HepG2 (cell line): ENCODE measurements around the gene MGAT2. TPM values are rescaled to one million over a fixed set of nuclear protein-coding genes. Genes with fewer than 3 reads are reported as not detected.
A peak's percentile ranks its signal among the peaks of the same experiment; 100 is the strongest.

Experiments used
- ATF7 ChIP-seq, 2 experiments: fragments of 450-650 bp in 1 of 2; sonication (generic) in 1 of 2; formaldehyde crosslinking in 1 of 2; IDR thresholded peaks; 2 replicates each; pipeline versions ENCODE4 v1.4.0 to v1.6.1; 2016 to 2020; ENCODE audit warnings: antibody characterized with exemption in 1 of 2, mild to moderate bottlenecking in 1 of 2, missing genetic modification reagents in 1 of 2
- GPN1 ChIP-seq: sonication (generic); formaldehyde crosslinking; IDR thresholded peaks from 2 replicates; pipeline ENCODE4 v1.5.1; 2020; ENCODE audit warnings: missing genetic modification reagents, borderline replicate concordance
- HCFC1 ChIP-seq: fragments of 150-350 bp; IDR thresholded peaks from 2 replicates; pipeline ENCODE4 v1.6.1; 2014; ENCODE audit warnings: low read depth, low read length
- HDAC2 ChIP-seq: sonication (generic); formaldehyde crosslinking; IDR thresholded peaks from 2 replicates; pipeline ENCODE4 v1.4.0; 2020; ENCODE audit warnings: missing genetic modification reagents
- MED8 ChIP-seq: sonication (generic); formaldehyde crosslinking; IDR thresholded peaks from 2 replicates; pipeline ENCODE4 v1.8.1; 2023; ENCODE audit warnings: mild to moderate bottlenecking, missing genetic modification reagents; ENCODE audit not compliant: insufficient replicate concordance
- NFYB ChIP-seq: sonication (generic); formaldehyde crosslinking; IDR thresholded peaks from 2 replicates; pipeline ENCODE4 v1.4.0; 2020; ENCODE audit warnings: missing genetic modification reagents
- NPAS2 ChIP-seq: sonication (generic); formaldehyde crosslinking; IDR thresholded peaks from 2 replicates; pipeline ENCODE4 v1.8.0; 2022; ENCODE audit warnings: mild to moderate bottlenecking, missing genetic modification reagents, borderline replicate concordance
- REL ChIP-seq: sonication (generic); formaldehyde crosslinking; conservative IDR thresholded peaks from 2 replicates; pipeline ENCODE4 v1.8.0; 2022; ENCODE audit warnings: mild to moderate bottlenecking, missing genetic modification reagents, moderate library complexity
- RERE ChIP-seq: IDR thresholded peaks from 2 replicates; pipeline ENCODE4 v1.6.1; 2016; ENCODE audit warnings: low read depth, missing genetic modification reagents, missing compliant biosample characterization
- SAP130 ChIP-seq: IDR thresholded peaks from 2 replicates; pipeline ENCODE4 v1.6.1; 2016; ENCODE audit warnings: low read depth
- SKIL ChIP-seq: sonication (generic); formaldehyde crosslinking; IDR thresholded peaks from 2 replicates; pipeline ENCODE4 v1.8.0; 2022; ENCODE audit warnings: missing genetic modification reagents, mild to moderate bottlenecking, moderate library complexity, borderline replicate concordance
- SMAD1 ChIP-seq: sonication (generic); formaldehyde crosslinking; IDR thresholded peaks from 2 replicates; pipeline ENCODE4 v1.4.0; 2020; ENCODE audit warnings: missing genetic modification reagents, low read depth, mild to moderate bottlenecking, borderline replicate concordance
- SRSF4 ChIP-seq: fragments of 200-400 bp; formaldehyde crosslinking; IDR thresholded peaks from one replicate; pipeline ENCODE4 v1.6.1; 2018; ENCODE audit warnings: mild to moderate bottlenecking, low read depth, low read length, moderate library complexity; ENCODE audit not compliant: poor library complexity, severe bottlenecking
- TP53 ChIP-seq: sonication (generic); formaldehyde crosslinking; conservative IDR thresholded peaks from 2 replicates; pipeline ENCODE4 v1.4.0; 2020; ENCODE audit warnings: missing genetic modification reagents
- ZBTB2 ChIP-seq: sonication (generic); formaldehyde crosslinking; IDR thresholded peaks from 2 replicates; pipeline ENCODE4 v1.8.0; 2022; ENCODE audit warnings: low read depth, missing genetic modification reagents
- ZNF101 ChIP-seq: sonication (generic); formaldehyde crosslinking; IDR thresholded peaks from 2 replicates; pipeline ENCODE4 v1.4.0; 2020; ENCODE audit warnings: mild to moderate bottlenecking, low read depth, missing genetic modification reagents, borderline replicate concordance
- ZNF121 ChIP-seq: sonication (generic); formaldehyde crosslinking; IDR thresholded peaks from 2 replicates; pipeline ENCODE4 v1.5.0; 2020; ENCODE audit warnings: mild to moderate bottlenecking, missing genetic modification reagents
- ZNF207 ChIP-seq: fragments of 450-650 bp; IDR thresholded peaks from 2 replicates; pipeline ENCODE4 v1.6.1; 2016; ENCODE audit warnings: antibody characterized with exemption, borderline replicate concordance
- ZNF256 ChIP-seq: sonication (generic); formaldehyde crosslinking; conservative IDR thresholded peaks from 2 replicates; pipeline ENCODE4 v1.4.0; 2020; ENCODE audit warnings: missing genetic modification reagents
- ZNF552 ChIP-seq: sonication (generic); formaldehyde crosslinking; IDR thresholded peaks from 2 replicates; pipeline ENCODE4 v1.9.0; 2022; ENCODE audit warnings: missing genetic modification reagents, mild to moderate bottlenecking, borderline replicate concordance
- polyA plus RNA-seq, 8 experiments: library from polyadenylated mRNA; depleted of rRNA in 3 of 8; stranded (reverse) in 7 of 8; unstranded in 1 of 8; fragments of >200 nt; fragmentation: Illumina TruSeq in 4 of 8; extraction: Trizol in 4 of 8; gene quantifications; 2 replicates each; pipeline versions ENCODE4 v1.2.1 to v1.2.3, GENCODE V29; 2011 to 2016; ENCODE audit warnings: low read depth in 4 of 8, missing spikeins in 1 of 8, mixed read lengths in 1 of 8; ENCODE audit not compliant: insufficient read depth in 1 of 8
- total RNA-seq, 5 experiments: library from RNA; depleted of rRNA; stranded (reverse); fragments of >200 nt; fragmentation: Illumina TruSeq; extraction: Trizol; gene quantifications; 2 replicates each; pipeline ENCODE4 v1.2.3, GENCODE V29; 2016; ENCODE audit warnings: low read depth in 1 of 5

Gene MGAT2
- total and polyA plus RNA-seq, 2 of the 13 experiments (the other 11 are each of a cell fraction or from before 2014, with no cell fraction given): 12.9 to 51.9 TPM

- TF ChIP-seq ZBTB2 (no peak), SKIL (0 out of 2 replicates have a peak, but pooled peaks have one; percentile 19), GPN1 (no peak), REL (CRISPR knock-in tag) (no peak), ZNF256 (CRISPR knock-in tag) (no peak), ATF7 (IDR thresholded peaks at IDR 0.05) (peak; percentile 52; the same call in 1 of the 2 replicates), ATF7 (CRISPR knock-in tag; IDR thresholded peaks at IDR 0.05) (peak; percentile 89; the same call in 1 of the 2 replicates), HDAC2 (CRISPR knock-in tag) (peak; percentile 95), ZNF552 (CRISPR knock-in tag) (no peak), HCFC1 (no peak), MED8 (peak; percentile 23), ZNF207 (no peak), NPAS2 (CRISPR knock-in tag) (no peak), SMAD1 (CRISPR knock-in tag) (no peak), ZNF101 (CRISPR knock-in tag) (no peak), ZNF121 (CRISPR knock-in tag) (peak; percentile 63; the same call in 1 of the 2 replicates), SAP130 (CRISPR knock-in tag) (peak; percentile 99), RERE (CRISPR knock-in tag) (peak; percentile 17; the same call in 1 of the 2 replicates), NFYB (CRISPR knock-in tag) (no peak), SRSF4 (no peak), TP53 (CRISPR knock-in tag) (no peak)
Observed at GRCh38 chr14:49641697-49642129, 21.1 kb downstream of the MGAT2 start (continued).
